SK-N-SH (cell line): Measurements from ENCODE around the gene USP15.

ENCODE experiments used
- EZH2phosphoT487 ChIP-seq: fragments of 200-600 bp; sonication (generic); IDR thresholded peaks from 2 replicates; pipeline ENCODE4 v1.6.1; 2017; ENCODE audit warnings: low read depth, mixed run types, mild to moderate bottlenecking, antibody characterized with exemption, moderate library complexity, borderline replicate concordance
- GABPA ChIP-seq: IDR thresholded peaks from 2 replicates; pipeline ENCODE4 v1.4.0; 2012; ENCODE audit warnings: low read depth, mild to moderate bottlenecking
- POLR2AphosphoS5 ChIP-seq: IDR thresholded peaks from 2 replicates; pipeline ENCODE4 v1.6.1; 2012; ENCODE audit warnings: low read depth, low read length
- RAD21 ChIP-seq: IDR thresholded peaks from 2 replicates; pipeline ENCODE4 v1.6.1; 2012; ENCODE audit warnings: mild to moderate bottlenecking, low read length
- RFX5 ChIP-seq: IDR thresholded peaks from 2 replicates; pipeline ENCODE4 v1.6.1; 2012; ENCODE audit warnings: mild to moderate bottlenecking, improper control_type of control experiment, low read length
- TF ChIP-seq, protein P1 (sequence below): IDR thresholded peaks from 2 replicates; pipeline ENCODE4 v1.6.1; 2012; ENCODE audit warnings: mild to moderate bottlenecking, low read depth, low read length, moderate library complexity
- TF ChIP-seq, protein P2 (sequence below): fragments of 200-600 bp; sonication (generic); IDR thresholded peaks from 2 replicates; pipeline ENCODE4 v1.6.1; 2017; ENCODE audit warnings: antibody characterized with exemption, mild to moderate bottlenecking, moderate library complexity
- TF ChIP-seq, protein P3 (sequence below): IDR thresholded peaks from 2 replicates; pipeline ENCODE4; 2012

DNA sequence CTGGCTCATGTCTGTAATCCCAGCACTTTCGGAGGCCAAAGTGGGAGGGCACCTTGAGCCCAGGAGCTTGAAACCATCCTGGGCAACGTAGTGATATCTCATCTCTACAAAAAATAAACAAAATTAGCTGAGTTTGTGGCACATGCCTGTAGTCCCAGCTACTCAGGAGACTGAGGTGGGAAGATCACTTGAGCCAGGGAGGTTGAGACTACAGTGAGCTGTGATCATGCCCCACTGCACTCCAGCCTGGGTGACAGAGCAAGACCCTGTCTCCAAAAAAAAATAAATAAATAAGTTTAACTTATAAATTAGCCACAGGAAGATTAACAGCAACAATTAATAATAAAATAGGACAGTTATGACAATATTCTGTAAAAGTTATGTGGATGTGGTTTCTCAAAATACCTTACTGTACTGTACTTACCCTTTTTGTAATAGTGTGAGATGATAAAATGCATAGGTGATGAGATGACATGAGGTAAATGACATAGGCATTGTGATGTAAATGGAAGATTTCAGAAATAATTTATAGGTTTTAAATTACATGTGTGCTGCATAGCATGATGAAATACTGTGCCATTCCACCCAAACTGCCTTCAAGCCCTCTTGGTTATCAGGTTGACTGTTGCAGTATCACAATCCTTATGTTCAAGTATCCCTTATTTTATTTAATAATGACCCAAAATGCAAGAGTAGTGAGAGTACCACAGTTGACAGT, 22.0 kb downstream of the USP15 start:
- TF ChIP-seq, protein P1, sequence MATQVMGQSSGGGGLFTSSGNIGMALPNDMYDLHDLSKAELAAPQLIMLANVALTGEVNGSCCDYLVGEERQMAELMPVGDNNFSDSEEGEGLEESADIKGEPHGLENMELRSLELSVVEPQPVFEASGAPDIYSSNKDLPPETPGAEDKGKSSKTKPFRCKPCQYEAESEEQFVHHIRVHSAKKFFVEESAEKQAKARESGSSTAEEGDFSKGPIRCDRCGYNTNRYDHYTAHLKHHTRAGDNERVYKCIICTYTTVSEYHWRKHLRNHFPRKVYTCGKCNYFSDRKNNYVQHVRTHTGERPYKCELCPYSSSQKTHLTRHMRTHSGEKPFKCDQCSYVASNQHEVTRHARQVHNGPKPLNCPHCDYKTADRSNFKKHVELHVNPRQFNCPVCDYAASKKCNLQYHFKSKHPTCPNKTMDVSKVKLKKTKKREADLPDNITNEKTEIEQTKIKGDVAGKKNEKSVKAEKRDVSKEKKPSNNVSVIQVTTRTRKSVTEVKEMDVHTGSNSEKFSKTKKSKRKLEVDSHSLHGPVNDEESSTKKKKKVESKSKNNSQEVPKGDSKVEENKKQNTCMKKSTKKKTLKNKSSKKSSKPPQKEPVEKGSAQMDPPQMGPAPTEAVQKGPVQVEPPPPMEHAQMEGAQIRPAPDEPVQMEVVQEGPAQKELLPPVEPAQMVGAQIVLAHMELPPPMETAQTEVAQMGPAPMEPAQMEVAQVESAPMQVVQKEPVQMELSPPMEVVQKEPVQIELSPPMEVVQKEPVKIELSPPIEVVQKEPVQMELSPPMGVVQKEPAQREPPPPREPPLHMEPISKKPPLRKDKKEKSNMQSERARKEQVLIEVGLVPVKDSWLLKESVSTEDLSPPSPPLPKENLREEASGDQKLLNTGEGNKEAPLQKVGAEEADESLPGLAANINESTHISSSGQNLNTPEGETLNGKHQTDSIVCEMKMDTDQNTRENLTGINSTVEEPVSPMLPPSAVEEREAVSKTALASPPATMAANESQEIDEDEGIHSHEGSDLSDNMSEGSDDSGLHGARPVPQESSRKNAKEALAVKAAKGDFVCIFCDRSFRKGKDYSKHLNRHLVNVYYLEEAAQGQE: no peak
- TF ChIP-seq, protein P2, sequence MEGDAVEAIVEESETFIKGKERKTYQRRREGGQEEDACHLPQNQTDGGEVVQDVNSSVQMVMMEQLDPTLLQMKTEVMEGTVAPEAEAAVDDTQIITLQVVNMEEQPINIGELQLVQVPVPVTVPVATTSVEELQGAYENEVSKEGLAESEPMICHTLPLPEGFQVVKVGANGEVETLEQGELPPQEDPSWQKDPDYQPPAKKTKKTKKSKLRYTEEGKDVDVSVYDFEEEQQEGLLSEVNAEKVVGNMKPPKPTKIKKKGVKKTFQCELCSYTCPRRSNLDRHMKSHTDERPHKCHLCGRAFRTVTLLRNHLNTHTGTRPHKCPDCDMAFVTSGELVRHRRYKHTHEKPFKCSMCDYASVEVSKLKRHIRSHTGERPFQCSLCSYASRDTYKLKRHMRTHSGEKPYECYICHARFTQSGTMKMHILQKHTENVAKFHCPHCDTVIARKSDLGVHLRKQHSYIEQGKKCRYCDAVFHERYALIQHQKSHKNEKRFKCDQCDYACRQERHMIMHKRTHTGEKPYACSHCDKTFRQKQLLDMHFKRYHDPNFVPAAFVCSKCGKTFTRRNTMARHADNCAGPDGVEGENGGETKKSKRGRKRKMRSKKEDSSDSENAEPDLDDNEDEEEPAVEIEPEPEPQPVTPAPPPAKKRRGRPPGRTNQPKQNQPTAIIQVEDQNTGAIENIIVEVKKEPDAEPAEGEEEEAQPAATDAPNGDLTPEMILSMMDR: no peak
- no peak for TF ChIP-seq GABPA
- no peak for TF ChIP-seq RFX5
- TF ChIP-seq, protein P3, sequence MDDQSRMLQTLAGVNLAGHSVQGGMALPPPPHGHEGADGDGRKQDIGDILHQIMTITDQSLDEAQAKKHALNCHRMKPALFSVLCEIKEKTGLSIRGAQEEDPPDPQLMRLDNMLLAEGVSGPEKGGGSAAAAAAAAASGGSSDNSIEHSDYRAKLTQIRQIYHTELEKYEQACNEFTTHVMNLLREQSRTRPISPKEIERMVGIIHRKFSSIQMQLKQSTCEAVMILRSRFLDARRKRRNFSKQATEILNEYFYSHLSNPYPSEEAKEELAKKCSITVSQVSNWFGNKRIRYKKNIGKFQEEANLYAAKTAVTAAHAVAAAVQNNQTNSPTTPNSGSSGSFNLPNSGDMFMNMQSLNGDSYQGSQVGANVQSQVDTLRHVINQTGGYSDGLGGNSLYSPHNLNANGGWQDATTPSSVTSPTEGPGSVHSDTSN: no peak
- no peak for TF ChIP-seq POLR2AphosphoS5
- no peak for TF ChIP-seq EZH2phosphoT487
- no peak for TF ChIP-seq RAD21
